ENCODE measurements around the gene NPC2. TPM values are rescaled to one million over a fixed set of nuclear protein-coding genes. Genes with fewer than 3 reads are reported as not detected.

The NPC2 gene
- total RNA-seq, 1 experiment from 2014 or later, result 291 TPM

DNA sequence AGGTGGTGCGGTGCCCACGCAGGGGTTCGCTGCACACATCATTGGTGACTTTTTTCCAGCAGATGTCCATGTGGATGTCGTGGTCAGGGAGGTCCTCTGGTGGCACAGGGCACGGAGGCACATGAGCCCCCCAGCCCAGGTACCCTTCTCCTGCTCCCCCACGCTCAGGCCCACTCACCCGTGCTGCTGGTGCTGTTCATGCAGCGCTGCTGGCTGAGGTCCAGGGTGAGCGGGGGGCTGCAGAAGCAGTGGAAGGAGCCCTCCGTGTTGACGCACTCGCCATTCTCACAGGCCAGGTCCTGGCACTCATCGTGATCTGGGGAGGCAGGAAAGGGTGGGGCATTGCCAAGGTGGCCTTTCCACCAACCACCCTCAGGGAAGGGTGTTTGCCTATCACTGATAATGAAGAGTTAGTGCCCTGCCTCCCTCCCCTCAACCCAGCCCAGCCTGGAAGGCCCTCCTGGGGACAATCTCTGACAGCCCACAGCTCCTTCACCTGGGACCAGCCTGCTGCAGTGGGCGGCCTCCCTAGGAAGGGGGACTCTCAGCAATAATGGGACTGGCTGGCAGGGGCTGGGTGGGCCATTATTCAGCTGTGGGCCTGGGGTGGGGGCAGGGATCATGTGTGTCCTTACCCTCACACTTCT lies 10.3 kb upstream of the NPC2 start:
- Histone ChIP-seq H3K27me3 (replicated peaks; ENCODE audit: control insufficient read depth, insufficient read depth, low read length) (no peaks in the 10 kb centered on the region), H3K4me3 (ENCODE audit: low read depth, low read length) (no peak overlapping the region), H3K36me3 (ENCODE audit: control insufficient read depth, insufficient read depth, low read length) (no peaks in the 10 kb centered on the region; the same call in 1 of the 2 replicates), H3K4me1 (no peaks in the 10 kb centered on the region), H3K9me3 (no peaks in the 10 kb centered on the region)
- Mint-ChIP-seq H3K27me3 (ENCODE audit: insufficient read depth, unreplicated experiment) (peaks cover 2% of the 10 kb centered on the region), H3K4me3 (ENCODE audit: unreplicated experiment) (no peak overlapping the region), H3K27ac (ENCODE audit: unreplicated experiment) (no peak overlapping the region), H3K4me1 (ENCODE audit: low read depth, unreplicated experiment) (no peaks in the 10 kb centered on the region), H3K36me3 (ENCODE audit: insufficient read depth, unreplicated experiment) (no peaks in the 10 kb centered on the region), H3K9me3 (ENCODE audit: unreplicated experiment) (no peaks in the 10 kb centered on the region)
- intact Hi-C loops (cut with micrococcal nuclease; ENCODE audit: unreplicated experiment), result no loop called here
- TF ChIP-seq, protein P1, sequence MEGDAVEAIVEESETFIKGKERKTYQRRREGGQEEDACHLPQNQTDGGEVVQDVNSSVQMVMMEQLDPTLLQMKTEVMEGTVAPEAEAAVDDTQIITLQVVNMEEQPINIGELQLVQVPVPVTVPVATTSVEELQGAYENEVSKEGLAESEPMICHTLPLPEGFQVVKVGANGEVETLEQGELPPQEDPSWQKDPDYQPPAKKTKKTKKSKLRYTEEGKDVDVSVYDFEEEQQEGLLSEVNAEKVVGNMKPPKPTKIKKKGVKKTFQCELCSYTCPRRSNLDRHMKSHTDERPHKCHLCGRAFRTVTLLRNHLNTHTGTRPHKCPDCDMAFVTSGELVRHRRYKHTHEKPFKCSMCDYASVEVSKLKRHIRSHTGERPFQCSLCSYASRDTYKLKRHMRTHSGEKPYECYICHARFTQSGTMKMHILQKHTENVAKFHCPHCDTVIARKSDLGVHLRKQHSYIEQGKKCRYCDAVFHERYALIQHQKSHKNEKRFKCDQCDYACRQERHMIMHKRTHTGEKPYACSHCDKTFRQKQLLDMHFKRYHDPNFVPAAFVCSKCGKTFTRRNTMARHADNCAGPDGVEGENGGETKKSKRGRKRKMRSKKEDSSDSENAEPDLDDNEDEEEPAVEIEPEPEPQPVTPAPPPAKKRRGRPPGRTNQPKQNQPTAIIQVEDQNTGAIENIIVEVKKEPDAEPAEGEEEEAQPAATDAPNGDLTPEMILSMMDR (IDR thresholded peaks at IDR 0.05; ENCODE audit: insufficient read depth in 1 of 2, low read depth in 1 of 2, low read length in 1 of 2, severe bottlenecking in 1 of 2, unreplicated experiment in 1 of 2), result no peak
- POLR2A ChIA-PET, result no interaction called here
- CTCF ChIA-PET, result interaction anchor here (1.2 to 1.8 kb wide), 4 partner anchors 21 to 105 kb away, joined by 3 to 6 read pairs (median 4); no protein-coding TSS in a partner anchor
- DNase-seq, result no peak
- BruUV-seq (replicated peaks), result no TSS peak

DNA sequence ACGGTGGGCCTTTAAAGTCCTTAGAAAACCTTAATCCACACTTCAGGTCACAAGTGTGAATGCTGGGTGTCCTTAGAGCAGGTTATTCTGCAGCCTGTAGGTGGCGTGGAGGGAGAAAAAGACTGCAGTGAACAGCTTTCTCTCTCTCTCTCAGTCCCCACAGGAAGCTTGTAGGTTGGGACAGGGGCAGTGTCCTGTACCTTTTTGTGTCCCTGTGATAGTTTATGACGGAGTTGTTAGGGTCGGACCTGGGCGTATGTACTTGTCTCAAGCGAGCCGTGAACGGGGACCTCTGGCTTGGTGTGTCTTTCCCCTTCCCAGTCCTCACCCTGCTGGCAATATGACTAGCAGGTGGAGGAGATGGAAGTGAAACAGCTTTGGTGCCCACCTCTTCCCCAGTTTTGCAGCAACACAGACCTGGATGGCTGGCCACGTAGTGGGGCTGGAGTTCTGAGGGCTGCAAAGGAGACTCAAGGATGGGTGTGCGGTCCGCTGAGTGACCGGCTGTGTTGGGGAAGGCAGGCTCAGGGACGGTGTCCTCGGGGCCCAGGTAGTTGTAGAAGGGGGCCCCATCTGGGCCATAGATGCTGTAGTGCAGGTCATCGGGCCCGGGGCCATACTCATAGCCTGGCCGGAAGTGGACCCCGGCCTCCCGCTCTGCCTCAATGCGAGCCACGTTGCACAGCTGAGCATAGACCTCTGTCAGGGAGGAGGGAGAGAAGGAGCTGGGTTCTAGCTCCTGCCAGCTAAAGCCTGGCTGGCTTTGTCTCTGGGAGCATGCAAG lies 9.3 kb upstream of the NPC2 start:
- Mint-ChIP-seq H3K9me3 (ENCODE audit: unreplicated experiment) (no peaks in the 10 kb centered on the region), H3K36me3 (ENCODE audit: insufficient read depth, unreplicated experiment) (no peaks in the 10 kb centered on the region), H3K4me3 (ENCODE audit: unreplicated experiment) (no peak overlapping the region), H3K27ac (ENCODE audit: unreplicated experiment) (no peak overlapping the region), H3K4me1 (ENCODE audit: low read depth, unreplicated experiment) (no peaks in the 10 kb centered on the region), H3K27me3 (ENCODE audit: insufficient read depth, unreplicated experiment) (no peaks in the 10 kb centered on the region)
- Histone ChIP-seq H3K9me3 (no peaks in the 10 kb centered on the region), H3K4me3 (ENCODE audit: low read depth, low read length) (no peak overlapping the region), H3K4me1 (no peaks in the 10 kb centered on the region), H3K27me3 (replicated peaks; ENCODE audit: control insufficient read depth, insufficient read depth, low read length) (no peaks in the 10 kb centered on the region), H3K36me3 (ENCODE audit: control insufficient read depth, insufficient read depth, low read length) (no peaks in the 10 kb centered on the region; the same call in 1 of the 2 replicates)
- ChIA-PET POLR2A (no interaction called here), CTCF (interaction anchor here (0.5 to 1.8 kb wide), 11 partner anchors 9 to 1874 kb away, joined by 3 to 8 read pairs (median 4); partner anchors contain the start of genes ESRRB, ISCA2 and NPC2)
- TF ChIP-seq, protein P1 (IDR thresholded peaks at IDR 0.05; ENCODE audit: insufficient read depth in 1 of 2, low read depth in 1 of 2, low read length in 1 of 2, severe bottlenecking in 1 of 2, unreplicated experiment in 1 of 2), result peak; percentile 44 to 71
- peak in 1 of 2 experiments; percentile 56 for DNase-seq
- BruUV-seq (replicated peaks), result no TSS peak
- intact Hi-C loops (cut with micrococcal nuclease; ENCODE audit: unreplicated experiment), result no loop called here

- ChIA-PET POLR2A (no interaction called here), CTCF (interaction anchor here (1.0 to 1.8 kb wide), 7 partner anchors 8 to 107 kb away, joined by 3 to 8 read pairs (median 4); partner anchors contain the start of genes ISCA2 and NPC2)
- Mint-ChIP-seq H3K36me3 (ENCODE audit: insufficient read depth, unreplicated experiment) (no peaks in the 10 kb centered on the region), H3K27ac (ENCODE audit: unreplicated experiment) (no peak overlapping the region), H3K4me3 (ENCODE audit: unreplicated experiment) (no peak overlapping the region), H3K9me3 (ENCODE audit: unreplicated experiment) (no peaks in the 10 kb centered on the region), H3K4me1 (ENCODE audit: low read depth, unreplicated experiment) (no peaks in the 10 kb centered on the region), H3K27me3 (ENCODE audit: insufficient read depth, unreplicated experiment) (no peaks in the 10 kb centered on the region)
- intact Hi-C loops (cut with micrococcal nuclease; ENCODE audit: unreplicated experiment), result no loop called here
- no peak for DNase-seq
- no TSS peak for BruUV-seq (replicated peaks)
- no peaks in the 10 kb centered on the region for H3K4me1 ChIP-seq
- TF ChIP-seq, protein P1 (IDR thresholded peaks at IDR 0.05; ENCODE audit: insufficient read depth in 1 of 2, low read depth in 1 of 2, low read length in 1 of 2, severe bottlenecking in 1 of 2, unreplicated experiment in 1 of 2), result no peak
- no peaks in the 10 kb centered on the region; the same call in 1 of the 2 replicates for H3K36me3 ChIP-seq (ENCODE audit: control insufficient read depth, insufficient read depth, low read length)
- no peaks in the 10 kb centered on the region for H3K27me3 ChIP-seq (replicated peaks; ENCODE audit: control insufficient read depth, insufficient read depth, low read length)
- no peaks in the 10 kb centered on the region for H3K9me3 ChIP-seq
- H3K4me3 ChIP-seq (ENCODE audit: low read depth, low read length), result no peak overlapping the region
Measured at GRCh38 chr14:74501691-74502090, 8.6 kb upstream of the NPC2 start.

All from Caco-2 (cell line).